Activated T-helper 1 cell treated with anti-CD3 and anti-CD28 coated beads, Interleukin-2, amount 50 U/mL, for 16 hours (primary cell): ENCODE data around the gene MGAT5B.

Experiments
- DNase-seq, 2 donors: peaks; one replicate each; pipeline ENCODE4 v3.0.0-alpha.2; 2020; ENCODE audit warnings: low read depth in 1 of 2, low spot score in 1 of 2

Gene MGAT5B

DNA sequence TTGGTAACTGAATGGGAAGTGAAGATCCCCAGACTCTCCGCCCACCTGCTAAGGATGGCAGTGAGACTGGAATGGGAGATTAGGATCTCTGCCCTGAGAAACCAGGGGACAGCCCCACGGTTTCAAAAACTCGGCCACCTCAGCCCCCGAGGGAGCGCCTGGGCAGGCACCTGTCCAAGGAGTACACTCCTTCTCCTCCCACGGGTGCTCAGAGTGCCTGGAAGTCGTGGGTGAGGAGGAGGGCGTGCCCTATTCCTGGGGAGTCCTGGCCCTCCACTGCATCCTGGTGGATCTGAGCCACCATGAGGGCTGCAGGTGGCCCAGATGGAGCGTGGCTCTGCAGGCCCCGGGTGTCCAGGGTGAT, 78.5 kb downstream of the MGAT5B start:
- no peak for DNase-seq

DNA sequence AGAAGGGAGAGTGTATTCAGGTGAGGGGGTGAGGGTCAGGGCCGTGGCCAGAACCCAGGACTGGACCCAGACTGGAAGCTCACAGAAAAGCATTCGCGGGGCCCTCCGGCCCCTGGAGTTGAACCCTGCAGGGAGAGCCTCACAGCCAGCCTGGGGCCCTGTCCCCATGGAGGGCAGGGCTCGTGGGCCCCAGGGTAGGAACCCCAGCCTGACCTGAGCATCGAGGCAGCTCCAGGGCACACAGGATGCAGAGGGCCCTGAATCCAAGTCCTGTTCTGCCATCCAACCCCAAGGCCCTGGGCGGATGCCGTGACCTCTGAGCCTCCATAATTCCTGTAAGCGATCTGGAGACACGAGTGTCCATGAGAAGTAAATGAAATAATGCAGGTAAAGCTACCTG, 79.1 kb downstream of the MGAT5B start:
- no peak for DNase-seq

DNA sequence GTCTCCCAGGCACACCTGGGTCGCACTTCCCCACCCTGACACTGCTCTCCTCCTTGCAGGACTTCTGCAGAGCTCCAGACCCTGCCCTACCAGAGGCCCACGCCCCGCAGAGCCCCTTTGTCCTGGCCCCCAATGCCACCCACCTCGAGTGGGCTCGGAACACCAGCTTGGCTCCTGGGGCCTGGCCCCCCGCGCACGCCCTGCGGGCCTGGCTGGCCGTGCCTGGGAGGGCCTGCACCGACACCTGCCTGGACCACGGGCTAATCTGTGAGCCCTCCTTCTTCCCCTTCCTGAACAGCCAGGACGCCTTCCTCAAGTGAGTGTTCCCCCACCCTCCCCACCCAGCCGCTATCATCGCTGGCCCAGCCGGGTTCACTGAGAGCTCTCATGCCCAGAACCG, 79.6 kb downstream of the MGAT5B start:
- no peak for DNase-seq

DNA sequence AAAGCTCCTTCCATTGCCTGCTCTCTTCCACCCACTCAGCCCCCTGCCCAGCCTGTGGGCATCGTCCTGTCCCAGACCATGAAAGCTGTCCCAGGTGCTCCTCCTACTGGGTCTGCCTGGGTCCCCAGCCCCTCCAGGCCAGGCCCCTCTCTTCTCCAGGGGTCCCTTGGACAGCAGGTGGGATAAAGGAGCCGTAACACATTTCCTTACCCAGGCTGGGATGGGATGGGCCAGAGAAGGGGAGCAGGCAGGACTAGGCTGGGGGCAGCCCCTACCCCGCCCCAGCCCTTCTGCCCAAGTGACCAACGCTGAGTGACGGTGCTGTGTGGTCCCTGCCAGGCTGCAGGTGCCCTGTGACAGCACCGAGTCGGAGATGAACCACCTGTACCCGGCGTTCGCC, 80.1 kb downstream of the MGAT5B start:
- no peak for DNase-seq

DNA sequence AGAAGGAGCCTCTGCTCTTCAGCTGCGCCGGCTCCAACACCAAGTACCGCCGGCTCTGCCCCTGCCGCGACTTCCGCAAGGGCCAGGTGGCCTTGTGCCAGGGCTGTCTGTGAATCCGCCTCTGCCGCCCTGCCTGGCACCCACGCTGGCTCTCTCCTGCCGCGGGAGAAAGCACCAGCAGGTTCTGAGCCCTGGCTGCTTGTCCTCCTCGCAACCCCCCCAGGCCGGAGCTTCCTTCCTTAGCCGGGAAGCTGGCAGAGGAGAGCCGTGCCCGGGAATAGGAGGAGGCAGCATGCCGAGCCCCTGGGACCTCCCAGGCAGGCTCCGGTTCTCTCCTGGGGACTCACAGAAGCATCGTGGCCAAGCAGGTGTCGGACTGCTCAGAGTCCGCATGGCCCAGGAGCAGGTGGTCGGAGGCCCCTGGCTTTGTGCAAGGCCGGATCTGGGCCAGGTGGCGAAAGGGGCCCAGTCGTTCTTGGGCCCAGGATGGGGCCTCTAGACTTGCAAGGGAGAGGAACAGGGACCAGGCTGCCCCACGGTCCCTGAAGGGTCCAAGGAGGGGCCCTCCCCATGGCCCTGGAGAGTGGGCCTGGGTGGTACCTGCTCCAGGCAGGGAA, 80.6 kb downstream of the MGAT5B start:
- no peak for DNase-seq

DNA sequence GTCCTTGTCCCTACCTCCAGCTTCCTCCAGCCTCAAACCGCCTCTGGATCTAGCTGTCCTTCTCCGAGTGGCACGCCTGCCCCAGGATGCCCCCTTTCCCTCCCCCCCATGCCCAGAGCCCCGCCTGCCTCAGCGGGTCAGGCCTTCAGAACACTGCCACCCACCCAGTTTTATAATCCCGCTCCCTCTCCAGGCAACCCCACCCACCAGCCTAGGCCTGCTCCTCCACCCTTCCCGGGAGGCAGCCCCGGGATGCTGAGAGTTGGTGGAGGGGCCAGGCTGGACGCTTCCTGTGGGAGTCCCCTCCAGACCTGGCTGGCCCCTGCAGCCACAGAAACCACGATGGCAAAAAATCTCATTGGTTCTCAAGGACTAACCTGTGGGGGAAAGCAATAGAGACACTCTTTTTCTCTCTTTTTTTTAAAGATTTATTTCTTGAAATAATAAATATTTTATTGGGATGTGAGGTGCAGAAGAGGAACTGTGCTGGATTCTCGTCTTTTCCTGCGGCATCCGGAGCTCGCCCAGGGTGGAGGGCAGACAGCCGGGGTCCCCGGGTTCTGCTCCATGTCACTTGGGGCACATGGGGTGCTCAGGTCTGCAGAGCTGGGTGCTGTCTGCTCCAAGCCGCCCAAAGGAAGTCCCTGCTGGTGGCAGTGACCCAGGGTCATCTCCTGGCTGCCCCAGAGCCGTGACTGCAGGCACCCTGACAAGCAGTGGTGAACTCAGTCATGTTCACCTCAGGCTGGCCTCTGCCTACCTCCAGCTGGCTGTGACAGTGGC, 81.9 kb downstream of the MGAT5B start:
- DNase-seq, result no peak

DNA sequence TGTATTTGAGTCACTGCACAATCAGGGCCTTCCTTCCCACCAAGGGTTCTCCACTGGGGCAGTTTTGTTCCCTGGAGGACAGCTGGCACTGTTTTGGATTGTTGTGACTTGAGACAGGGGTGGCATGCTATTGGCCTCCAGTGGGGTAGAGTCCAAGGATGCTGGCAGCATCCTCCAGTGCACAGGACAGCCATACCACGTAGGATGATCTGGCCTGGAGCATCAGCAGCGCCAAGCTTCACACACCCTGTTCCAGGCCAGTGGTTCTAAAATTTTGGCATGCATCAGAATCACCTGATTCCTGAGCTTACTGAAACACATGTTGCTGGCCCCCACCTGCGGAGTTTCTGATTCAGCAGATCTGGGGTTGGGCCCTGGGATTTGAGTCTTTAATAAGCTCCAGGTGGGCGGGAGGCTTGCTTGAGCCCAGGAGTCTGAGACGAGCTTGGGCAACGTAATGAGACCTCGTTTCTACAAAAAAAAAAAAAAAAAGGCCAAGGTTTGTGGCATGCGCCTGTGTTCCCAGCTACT, 83.2 kb downstream of the MGAT5B start:
- DNase-seq, result no peak

DNA sequence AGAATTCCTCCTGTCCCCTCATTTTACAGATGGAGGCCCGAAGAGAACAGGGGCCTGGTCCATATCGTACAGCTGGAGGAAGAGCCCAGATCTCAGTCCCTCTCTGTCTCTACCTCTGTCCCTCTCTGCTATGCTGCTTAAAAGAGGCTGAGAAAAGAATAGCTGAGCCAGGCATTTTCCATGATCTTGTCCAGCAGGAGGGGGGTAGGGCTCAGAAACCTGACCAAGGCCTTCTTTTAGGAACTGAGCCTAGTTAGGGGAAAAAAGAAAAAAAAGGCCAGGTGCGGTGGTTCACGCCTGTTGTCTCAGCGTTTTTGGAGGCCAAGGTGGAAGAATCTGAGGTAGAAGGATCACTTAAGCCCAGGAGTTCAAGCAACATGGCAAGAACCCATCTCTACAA, 84.2 kb downstream of the MGAT5B start:
- DNase-seq, result no peak

DNA sequence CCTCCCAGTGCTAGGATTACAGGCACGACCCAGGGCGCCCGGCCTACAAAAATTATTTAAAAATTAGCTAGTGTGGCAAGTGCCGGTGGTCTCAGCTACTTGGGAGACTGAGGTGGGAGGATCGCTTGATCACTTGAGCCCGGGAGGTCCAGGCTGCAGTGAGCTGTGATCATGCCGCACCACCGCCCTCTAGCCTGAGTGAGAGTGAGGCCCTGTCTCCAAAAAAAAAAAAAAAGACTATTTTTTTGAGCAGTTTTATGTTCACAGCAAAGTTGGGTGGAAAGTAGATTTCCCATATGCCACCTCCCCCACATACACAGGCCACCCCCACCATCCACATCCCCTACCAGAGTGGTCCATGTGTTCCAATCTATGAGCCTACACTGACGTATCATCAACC, 84.9 kb downstream of the MGAT5B start:
- DNase-seq, result no peak

DNA sequence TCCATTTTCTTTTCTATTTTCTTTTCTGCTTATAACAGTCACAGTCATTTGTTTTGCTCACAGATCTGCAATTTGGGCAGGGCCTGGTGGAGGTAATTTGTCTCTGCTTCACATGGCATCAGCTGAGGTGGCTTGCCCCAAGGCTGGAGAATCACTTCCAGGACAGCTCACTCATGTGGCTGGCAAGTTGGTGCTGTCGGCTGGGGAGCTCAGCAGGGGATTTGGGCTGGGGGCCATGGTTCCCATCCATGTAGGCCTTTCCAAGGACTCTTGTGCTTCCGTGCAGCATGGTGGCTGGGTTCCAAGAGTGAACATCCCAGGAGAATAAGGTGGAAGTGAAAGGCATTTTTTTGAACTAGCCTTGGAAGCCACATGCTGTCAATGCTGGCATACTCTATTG, 85.7 kb downstream of the MGAT5B start:
- no peak for DNase-seq

DNA sequence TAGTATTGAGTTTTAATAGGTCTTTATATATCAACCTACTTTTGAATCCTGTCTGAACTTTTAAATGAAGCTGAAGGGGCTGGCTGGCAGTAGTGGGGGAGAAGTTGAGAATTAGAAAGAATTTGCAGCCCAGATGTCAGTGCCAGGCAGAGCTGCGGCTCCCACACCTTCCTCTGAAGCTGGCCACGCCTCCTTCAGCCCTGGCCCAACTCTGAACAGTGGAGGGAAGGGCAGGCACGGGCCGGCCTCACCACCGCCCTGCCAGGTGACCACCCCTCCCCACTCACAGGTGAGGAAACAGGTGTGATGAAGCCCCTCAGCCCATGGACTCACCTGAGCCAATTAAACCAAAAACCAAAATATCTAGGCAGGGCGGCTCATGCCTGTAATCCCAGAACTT, 87.0 kb downstream of the MGAT5B start:
- no peak for DNase-seq

DNA sequence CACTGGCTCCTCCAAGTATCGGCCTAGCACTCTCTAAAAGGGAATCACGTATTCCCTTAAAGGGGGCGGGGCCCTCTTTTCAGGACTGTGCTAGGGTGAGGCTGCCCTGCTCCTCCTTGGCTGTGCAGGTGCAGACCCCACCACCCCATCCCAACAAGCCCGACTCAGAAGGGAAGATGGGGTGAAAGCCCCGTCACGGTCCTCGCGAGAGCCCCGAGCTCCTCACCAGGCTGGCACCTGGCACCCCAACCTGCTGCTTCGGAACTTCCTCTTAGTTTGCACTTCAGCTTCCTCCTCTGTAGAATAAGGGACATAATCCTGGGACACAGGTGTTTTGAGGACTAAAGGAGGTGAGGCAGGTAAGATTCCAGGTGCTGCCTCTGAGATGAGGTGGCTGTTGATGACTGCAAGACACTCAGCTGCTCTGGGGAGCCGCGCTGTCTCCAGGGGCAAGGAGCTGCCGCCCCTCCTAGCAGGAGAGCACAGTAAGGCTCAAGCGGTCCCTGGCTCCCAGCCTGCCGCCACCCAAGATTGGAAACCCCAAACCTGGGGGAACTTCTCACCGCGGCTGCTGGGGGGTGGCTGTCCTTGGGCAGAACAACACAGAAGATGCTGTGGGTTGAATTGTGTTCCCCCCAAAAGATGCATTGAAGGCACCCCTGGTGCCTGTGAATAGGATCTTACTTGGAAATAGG, 88.8 kb downstream of the MGAT5B start:
- DNase-seq, result no peak

DNA sequence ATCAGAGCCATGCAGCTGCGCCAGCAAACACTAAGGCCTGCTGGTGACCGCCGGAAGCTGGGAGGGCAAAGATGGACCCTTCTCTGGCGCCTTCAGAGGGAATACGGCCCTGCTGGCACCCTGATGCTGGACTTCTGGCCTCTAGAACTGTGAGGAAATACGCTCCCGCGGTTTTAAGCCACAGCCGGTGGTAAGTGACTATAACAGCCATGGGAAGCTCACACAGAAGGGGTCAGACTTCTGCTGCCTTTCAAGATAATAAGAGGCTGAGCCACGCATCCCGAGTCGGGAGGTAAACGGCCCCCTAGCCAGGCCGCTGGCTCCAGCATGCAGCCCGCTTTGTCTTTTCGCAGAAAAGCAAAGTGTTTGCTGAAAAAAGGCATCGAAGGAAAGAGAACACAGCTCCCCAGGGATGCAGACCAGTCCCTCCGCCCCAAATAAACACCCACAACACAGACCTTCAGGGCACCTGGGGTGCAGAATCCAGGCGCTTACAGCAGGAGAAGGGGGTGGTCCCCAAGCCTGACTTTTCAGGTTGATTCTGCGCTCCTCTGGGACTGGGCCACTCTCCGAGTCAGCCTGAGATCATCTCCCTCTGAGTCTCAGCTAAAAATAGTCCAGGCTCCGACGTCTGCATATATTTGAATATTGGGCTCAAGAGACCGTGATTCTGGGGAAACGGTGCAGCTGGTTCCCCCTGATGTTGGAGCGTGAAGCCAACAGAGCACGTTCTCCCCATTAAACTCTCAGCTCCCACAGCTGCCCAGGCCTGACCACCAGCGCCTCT, 89.7 kb downstream of the MGAT5B start:
- DNase-seq, result no peak

DNA sequence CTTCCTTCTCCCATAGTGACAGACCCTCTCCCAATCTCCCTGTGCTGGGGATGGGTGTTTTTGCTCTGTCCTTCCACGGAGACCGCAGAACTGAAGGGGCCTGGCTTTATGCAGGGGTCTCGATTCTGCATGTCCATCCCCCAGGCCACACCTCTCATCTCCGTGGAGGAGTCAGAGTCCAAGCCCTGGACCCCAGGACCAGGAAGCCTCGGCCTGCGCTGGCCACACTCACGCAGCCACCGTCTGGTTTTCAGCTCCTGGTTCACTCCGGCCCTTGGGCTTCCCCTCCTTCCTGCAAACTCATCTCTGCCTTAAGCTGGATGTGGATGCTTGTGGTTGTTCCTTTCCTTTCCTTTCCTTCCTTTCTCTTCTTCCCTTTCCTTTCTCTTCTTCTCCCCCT, 90.8 kb downstream of the MGAT5B start:
- DNase-seq, result no peak

DNA sequence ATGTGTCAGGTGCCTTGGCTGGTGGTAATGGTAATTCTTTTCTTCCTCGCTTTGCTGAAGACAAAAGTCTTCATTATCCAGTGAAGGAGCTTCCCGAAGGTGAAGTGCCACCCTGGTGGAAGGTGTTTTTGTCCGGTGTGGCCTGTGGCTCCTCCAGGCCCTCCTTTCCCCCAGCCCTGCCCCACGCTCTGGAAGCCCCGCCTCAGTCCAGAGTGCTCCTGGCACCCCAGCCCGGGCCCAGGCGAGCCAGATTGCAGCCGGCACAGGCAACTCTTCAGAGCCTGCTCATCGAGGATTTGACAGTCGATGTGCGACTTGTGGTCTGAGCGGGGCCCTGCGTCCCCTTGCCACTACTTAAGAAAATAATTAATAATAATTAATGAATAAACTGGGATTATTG, 93.7 kb downstream of the MGAT5B start:
- no peak for DNase-seq

DNA sequence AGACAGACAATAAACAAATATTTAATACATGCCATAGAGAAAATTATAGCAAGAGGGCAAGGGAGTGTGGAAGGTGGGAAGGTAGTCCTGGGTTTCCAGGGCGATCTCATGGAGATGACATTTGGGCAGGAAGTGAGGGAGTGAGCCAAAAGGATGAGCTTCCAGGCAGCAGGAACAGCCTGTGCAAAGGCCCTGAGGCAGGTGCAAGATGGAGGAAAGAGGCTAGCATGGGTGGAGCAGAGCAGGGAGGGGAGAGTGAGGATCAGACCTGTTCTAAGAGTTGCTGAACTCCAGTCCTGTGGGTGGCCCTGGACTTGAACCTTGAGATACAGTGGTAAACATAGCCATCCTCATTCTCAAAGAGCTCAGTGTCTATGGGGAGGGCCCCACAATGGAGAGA, 94.7 kb downstream of the MGAT5B start:
- no peak for DNase-seq

DNA sequence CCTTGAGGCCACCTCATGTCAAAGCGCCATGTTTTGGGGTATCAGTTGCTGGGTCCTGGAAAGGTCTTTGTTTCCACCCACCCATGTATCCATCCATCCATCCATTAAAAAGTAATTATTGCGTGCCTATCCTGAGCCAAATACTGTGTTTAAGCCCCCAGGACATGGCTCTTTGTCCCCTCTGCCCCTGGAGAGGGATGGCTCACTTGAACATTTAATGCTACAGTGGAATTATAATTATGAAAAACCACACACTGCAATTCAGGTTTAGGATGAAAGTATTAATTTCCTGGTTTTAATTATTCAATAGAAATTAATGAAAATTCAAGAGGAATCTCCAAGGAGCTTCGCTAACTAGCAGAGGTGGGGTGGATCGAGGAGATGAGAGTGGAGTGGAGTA, 97.8 kb downstream of the MGAT5B start:
- DNase-seq, result no peak

DNA sequence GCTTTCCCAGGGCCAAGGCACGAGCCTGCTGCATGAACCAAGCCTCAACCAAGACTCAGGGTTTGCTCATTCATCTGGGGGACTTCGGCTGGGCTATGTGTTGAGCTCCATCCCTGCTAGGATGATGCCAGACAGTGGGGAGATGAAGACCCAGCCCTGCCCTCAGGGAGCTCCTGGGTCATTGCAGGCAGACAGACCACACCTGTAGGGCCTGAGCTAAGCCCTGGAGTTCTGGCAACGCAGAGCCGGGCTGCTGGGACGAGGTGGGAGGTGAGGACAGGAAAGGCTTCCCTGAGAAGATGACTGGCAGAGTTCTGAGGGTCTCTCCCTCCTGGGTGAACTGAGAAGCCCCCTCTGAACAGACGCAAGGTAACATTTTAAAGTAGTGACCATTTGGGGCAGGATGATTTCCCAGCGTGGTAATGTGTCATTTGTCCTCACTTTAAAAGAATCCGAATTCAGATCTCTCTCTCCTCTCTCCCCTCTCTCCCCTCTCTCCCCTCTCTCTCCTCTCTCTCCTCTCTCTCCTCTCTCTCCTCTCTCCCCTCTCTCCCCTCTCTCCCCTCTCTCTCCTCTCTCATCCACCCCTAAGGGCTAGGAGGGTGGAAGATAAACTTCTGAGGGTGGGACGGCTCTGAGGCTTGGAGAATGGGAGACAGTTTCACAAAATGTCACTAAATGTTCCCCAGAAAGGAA, 98.4 kb downstream of the MGAT5B start:
- DNase-seq, result no peak

DNA sequence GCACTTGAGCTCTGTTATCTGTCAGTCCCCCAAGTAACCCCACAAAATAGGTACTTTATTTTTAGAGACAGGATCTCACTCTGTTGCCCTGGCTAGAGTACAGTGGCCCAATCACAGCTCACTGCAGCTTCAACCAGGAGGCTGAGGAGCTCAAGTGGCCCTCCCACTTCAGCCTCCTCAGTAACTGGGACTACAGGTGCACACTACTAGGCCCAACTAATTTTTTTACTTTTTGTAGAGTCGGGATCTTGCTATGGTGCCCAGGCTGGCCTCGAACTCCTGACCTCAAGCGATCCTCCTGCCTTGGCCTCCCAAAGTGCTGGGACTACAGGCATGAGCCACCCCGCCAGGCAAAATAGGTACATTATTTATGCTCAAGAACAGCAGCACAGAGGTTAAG, 99.6 kb downstream of the MGAT5B start:
- no peak for DNase-seq

DNA sequence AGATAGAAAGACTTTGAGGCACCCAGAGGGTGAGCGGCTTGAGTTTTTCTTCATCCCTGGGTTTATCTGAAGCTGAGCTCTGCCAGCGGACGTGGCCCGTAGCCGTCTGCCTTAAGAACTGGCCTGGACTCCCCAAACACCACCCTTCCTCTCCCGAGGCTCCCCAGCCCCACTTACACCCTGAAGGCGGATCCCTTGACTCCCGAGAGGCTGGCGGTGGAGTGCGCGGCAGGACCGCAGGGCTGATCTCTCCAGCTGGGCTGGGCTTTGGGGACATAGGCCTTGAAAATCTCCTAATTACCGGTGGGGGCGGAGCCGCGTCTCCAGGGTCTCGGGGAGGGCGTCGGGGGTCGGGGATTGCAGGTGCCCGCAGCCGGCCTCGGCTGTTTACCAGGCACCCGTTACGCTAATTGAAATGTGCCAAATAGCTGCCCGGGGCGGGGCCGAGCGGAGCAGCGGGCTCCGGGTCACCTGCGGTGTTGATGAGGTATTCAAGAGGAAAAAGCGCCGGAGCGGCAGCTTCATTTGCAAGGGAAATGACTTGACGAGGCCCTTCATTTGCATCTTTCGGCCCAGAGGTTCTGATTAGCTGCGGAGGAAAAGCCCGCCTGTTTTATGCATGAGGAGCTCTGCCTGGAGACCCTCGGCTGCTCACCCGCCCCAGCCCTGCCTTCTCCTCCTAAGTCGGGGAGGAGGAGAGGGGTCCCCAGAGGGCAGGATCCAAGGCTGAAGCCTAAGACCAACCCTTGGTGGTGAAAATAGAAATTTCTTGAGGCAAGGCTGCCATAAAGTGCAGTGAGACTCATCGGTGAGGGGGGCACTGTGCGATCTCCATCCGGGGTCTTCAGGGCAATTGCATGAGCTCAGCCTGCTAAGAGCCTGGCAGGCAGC, 100.7 kb downstream of the MGAT5B start:
- peak; percentile 9 to 31 for DNase-seq
